ENCODE measurements around the gene RNF150.
"Not testable (repeated sequence)": the region's sequence is repeated elsewhere in the genome, so short reads cannot be mapped to it uniquely, and the experiment has no call there.

RNF150 gene

GRCh38 chr4:141075553-141075952 is 57.7 kb downstream of the RNF150 start:
- DNase-seq (ENCODE audit: low read depth) = no peak

GRCh38 chr4:141074098-141074878 is 59.0 kb downstream of the RNF150 start:
- DNase-seq (ENCODE audit: low read depth) = no peak

GRCh38 chr4:141066690-141067089 is 66.6 kb downstream of the RNF150 start:
- DNase-seq (ENCODE audit: low read depth) = no peak

- no peak for DNase-seq (ENCODE audit: low read depth)
Measured at GRCh38 chr4:141065872-141066271, 67.4 kb downstream of the RNF150 start.

- no peak for DNase-seq (ENCODE audit: low read depth)
Measured at GRCh38 chr4:141062651-141063050, 70.6 kb downstream of the RNF150 start.

GRCh38 chr4:141058591-141059512 is 74.4 kb downstream of the RNF150 start:
- no peak for DNase-seq (ENCODE audit: low read depth)

GRCh38 chr4:141057582-141057981 is 75.7 kb downstream of the RNF150 start:
- DNase-seq (ENCODE audit: low read depth) = no peak

GRCh38 chr4:141056473-141056872 is 76.8 kb downstream of the RNF150 start:
- DNase-seq (ENCODE audit: low read depth) = no peak

- DNase-seq (ENCODE audit: low read depth) = no peak
Measured at GRCh38 chr4:141054446-141054845, 78.8 kb downstream of the RNF150 start.

- DNase-seq (ENCODE audit: low read depth) = not testable (repeated sequence)
Measured at GRCh38 chr4:141050999-141051398, 82.3 kb downstream of the RNF150 start.

GRCh38 chr4:141047228-141047884 is 85.9 kb downstream of the RNF150 start:
- DNase-seq (ENCODE audit: low read depth) = no peak

- DNase-seq (ENCODE audit: low read depth) = no peak
Measured at GRCh38 chr4:141046255-141046654, 87.0 kb downstream of the RNF150 start.

- DNase-seq (ENCODE audit: low read depth) = no peak
Measured at GRCh38 chr4:141045848-141046247, 87.4 kb downstream of the RNF150 start.

- no peak for DNase-seq (ENCODE audit: low read depth)
Measured at GRCh38 chr4:141041021-141041476, 92.2 kb downstream of the RNF150 start.

- DNase-seq (ENCODE audit: low read depth) = no peak
Measured at GRCh38 chr4:141039156-141039555, 94.1 kb downstream of the RNF150 start.

- DNase-seq (ENCODE audit: low read depth) = no peak
Measured at GRCh38 chr4:141038428-141038827, 94.8 kb downstream of the RNF150 start.

GRCh38 chr4:141037446-141037845 is 95.8 kb downstream of the RNF150 start:
- DNase-seq (ENCODE audit: low read depth) = no peak

- no peak for DNase-seq (ENCODE audit: low read depth)
Measured at GRCh38 chr4:141036786-141037185, 96.5 kb downstream of the RNF150 start.

- DNase-seq (ENCODE audit: low read depth) = no peak
Measured at GRCh38 chr4:141035920-141036319, 97.3 kb downstream of the RNF150 start.

GRCh38 chr4:141028024-141028529 is 105.2 kb downstream of the RNF150 start:
- no peak for DNase-seq (ENCODE audit: low read depth)

GRCh38 chr4:141027421-141027820 is 105.8 kb downstream of the RNF150 start:
- DNase-seq (ENCODE audit: low read depth) = no peak

- no peak for DNase-seq (ENCODE audit: low read depth)
Measured at GRCh38 chr4:141026900-141027299, 106.4 kb downstream of the RNF150 start.
